ENCODE results near the gene IL13. TPM values are rescaled to one million over a fixed set of nuclear protein-coding genes. Genes with fewer than 3 reads are reported as not detected.

Gene IL13
- total RNA-seq, 1 donor from 2014 or later: not detected

DNA sequence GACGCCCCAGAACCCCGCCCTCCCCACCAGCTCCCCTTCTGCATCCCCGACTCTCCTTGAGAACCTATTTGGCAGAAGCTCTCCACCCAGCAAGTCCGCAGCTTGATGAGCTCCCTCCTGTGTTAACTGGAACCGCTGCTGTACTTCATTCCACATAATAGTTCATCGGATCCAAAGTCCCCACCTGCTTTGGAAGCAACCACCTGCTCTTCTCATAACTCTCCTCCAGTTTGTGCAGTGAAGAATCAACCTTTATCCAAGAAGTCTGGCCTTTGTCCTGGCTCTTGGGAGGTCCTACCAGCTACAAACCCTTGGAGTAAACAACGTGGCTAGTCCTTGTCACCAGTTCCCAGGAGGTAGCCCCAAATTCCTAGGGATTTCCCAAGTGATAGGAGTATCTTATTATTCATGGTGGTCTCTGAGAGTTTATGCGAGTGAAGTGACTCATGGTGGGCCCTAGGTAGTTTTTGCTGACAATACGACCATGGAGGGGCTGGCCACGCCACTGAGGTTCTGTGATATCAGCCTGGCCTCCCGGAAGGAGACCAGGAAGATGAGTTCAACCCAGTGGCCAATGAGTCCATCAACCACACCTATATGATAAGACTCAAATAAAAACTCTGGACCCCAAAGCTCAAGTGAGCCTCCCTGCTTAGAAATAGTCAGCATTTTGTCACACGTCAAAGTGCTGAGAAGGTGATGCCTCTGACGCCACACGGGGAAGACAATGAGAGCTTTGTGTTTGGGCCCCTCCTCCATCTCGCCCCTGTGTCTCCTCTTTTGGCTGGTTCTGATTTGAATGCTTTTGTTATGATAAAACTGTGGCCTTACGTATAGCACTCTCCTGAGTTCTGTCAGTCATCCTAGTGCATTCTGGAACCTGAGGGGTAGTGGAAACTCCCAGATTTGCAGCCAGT is 12.3 kb downstream of the IL13 start:
- no peaks in the 10 kb centered on the region for H3K4me1 ChIP-seq (ENCODE audit: control insufficient read depth in 3 of 3, insufficient read depth in 3 of 3, low read length in 3 of 3)
- no peak overlapping the region for H3K9ac ChIP-seq (ENCODE audit: low read depth in 1 of 3, low read length in 3 of 3)
- no peaks in the 10 kb centered on the region for H3K9me3 ChIP-seq (ENCODE audit: control insufficient read depth in 3 of 3, low read length in 3 of 3)
- no peak overlapping the region for H3K4me3 ChIP-seq (ENCODE audit: low read length in 3 of 3)
- no peak overlapping the region for H3K27ac ChIP-seq (ENCODE audit: low read depth, low read length)
- H3K27me3 ChIP-seq (ENCODE audit: control insufficient read depth in 3 of 3, insufficient read depth in 3 of 3, low read length in 3 of 3): peaks cover 0 to 18% (median 8%) of the 10 kb centered on the region in 3 donors
- no peaks in the 10 kb centered on the region for H3K36me3 ChIP-seq (ENCODE audit: control insufficient read depth in 3 of 3, insufficient read depth in 3 of 3, low read length in 3 of 3)

DNA sequence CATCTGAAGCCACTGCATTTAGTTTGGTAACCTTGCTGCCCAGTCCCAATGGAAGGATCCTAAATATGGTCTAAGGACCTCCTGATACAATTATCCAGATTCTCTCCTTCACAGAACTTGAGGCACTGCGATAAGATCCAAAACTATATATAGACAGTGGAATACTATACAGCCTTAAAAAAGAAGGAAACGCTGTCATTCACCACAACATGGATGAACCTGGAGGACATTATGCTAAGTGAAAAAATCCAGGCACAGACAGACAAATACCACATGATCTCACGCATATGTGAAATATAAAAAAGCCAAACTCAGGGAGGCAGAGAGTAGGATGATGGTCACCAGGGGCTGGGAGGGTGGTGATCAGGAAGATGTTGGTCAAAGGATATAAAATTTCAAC is 13.0 kb downstream of the IL13 start:
- Histone ChIP-seq H3K36me3 (ENCODE audit: control insufficient read depth in 3 of 3, insufficient read depth in 3 of 3, low read length in 3 of 3) (no peaks in the 10 kb centered on the region), H3K27me3 (ENCODE audit: control insufficient read depth in 3 of 3, insufficient read depth in 3 of 3, low read length in 3 of 3) (peaks cover 0 to 18% (median 8%) of the 10 kb centered on the region in 3 donors), H3K4me3 (ENCODE audit: low read length in 3 of 3) (no peak overlapping the region), H3K4me1 (ENCODE audit: control insufficient read depth in 3 of 3, insufficient read depth in 3 of 3, low read length in 3 of 3) (no peaks in the 10 kb centered on the region), H3K9me3 (ENCODE audit: control insufficient read depth in 3 of 3, low read length in 3 of 3) (no peaks in the 10 kb centered on the region), H3K9ac (ENCODE audit: low read depth in 1 of 3, low read length in 3 of 3) (no peak overlapping the region), H3K27ac (ENCODE audit: low read depth, low read length) (no peak overlapping the region)

DNA sequence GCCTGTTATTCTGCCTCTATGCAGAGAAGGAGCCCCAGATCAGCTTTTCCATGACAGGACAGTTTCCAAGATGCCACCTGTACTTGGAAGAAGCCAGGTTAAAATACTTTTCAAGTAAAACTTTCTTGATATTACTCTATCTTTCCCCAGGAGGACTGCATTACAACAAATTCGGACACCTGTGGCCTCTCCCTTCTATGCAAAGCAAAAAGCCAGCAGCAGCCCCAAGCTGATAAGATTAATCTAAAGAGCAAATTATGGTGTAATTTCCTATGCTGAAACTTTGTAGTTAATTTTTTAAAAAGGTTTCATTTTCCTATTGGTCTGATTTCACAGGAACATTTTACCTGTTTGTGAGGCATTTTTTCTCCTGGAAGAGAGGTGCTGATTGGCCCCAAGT is 15.5 kb downstream of the IL13 start:
- no peak overlapping the region for H3K4me3 ChIP-seq (ENCODE audit: low read length in 3 of 3)
- no peak overlapping the region for H3K9ac ChIP-seq (ENCODE audit: low read depth in 1 of 3, low read length in 3 of 3)
- H3K4me1 ChIP-seq (ENCODE audit: control insufficient read depth in 3 of 3, insufficient read depth in 3 of 3, low read length in 3 of 3): no peaks in the 10 kb centered on the region

DNA sequence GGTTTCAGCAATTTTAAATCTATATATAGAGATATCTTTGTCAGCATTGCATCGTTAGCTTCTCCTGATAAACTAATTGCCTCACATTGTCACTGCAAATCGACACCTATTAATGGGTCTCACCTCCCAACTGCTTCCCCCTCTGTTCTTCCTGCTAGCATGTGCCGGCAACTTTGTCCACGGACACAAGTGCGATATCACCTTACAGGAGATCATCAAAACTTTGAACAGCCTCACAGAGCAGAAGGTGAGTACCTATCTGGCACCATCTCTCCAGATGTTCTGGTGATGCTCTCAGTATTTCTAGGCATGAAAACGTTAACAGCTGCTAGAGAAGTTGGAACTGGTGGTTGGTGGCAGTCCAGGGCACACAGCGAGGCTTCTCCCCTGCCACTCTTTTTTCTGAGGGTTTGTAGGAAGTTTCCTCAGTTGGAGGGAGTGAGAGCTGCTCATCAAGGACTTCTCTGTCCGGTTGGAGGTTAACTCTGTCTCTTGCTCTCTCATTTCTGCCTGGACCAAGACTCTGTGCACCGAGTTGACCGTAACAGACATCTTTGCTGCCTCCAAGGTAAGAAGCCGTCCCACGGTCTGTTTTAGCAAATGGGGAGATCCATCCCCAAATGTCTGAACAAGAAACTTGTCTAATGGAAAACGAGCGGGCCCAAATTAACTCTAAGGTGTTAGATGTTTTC is 16.1 kb downstream of the IL13 start, which contains the start of gene IL4:
Gene IL4, plus strand, starts transcription at position 51 of the 692 bp plus-strand sequence. Its CDS starts 62 bp downstream, at position 113.
- H3K4me3 ChIP-seq (ENCODE audit: low read length in 3 of 3): no peak within 1 kb of the TSS
- no peak within 1 kb of the TSS for H3K27ac ChIP-seq (ENCODE audit: low read depth, low read length)
- no peak within 1 kb of the TSS for H3K9ac ChIP-seq (ENCODE audit: low read depth in 1 of 3, low read length in 3 of 3)
- no peaks in the 10 kb centered on the region for H3K4me1 ChIP-seq (ENCODE audit: control insufficient read depth in 3 of 3, insufficient read depth in 3 of 3, low read length in 3 of 3)
- peaks cover 0 to 4% (median 3%) of the 10 kb centered on the region in 3 donors for H3K27me3 ChIP-seq (ENCODE audit: control insufficient read depth in 3 of 3, insufficient read depth in 3 of 3, low read length in 3 of 3)
- H3K36me3 ChIP-seq (ENCODE audit: control insufficient read depth in 3 of 3, insufficient read depth in 3 of 3, low read length in 3 of 3): no peaks in the 10 kb centered on the region
- H3K9me3 ChIP-seq (ENCODE audit: control insufficient read depth in 3 of 3, low read length in 3 of 3): no peaks in the 10 kb centered on the region

More for the DNA sequence above, 15.5 kb downstream of the IL13 start:
- Histone ChIP-seq H3K36me3 (ENCODE audit: control insufficient read depth in 3 of 3, insufficient read depth in 3 of 3, low read length in 3 of 3) (no peaks in the 10 kb centered on the region), H3K27ac (ENCODE audit: low read depth, low read length) (no peak overlapping the region), H3K9me3 (ENCODE audit: control insufficient read depth in 3 of 3, low read length in 3 of 3) (no peaks in the 10 kb centered on the region), H3K27me3 (ENCODE audit: control insufficient read depth in 3 of 3, insufficient read depth in 3 of 3, low read length in 3 of 3) (peaks cover 0 to 3% (median under 1%) of the 10 kb centered on the region in 3 donors)

DNA sequence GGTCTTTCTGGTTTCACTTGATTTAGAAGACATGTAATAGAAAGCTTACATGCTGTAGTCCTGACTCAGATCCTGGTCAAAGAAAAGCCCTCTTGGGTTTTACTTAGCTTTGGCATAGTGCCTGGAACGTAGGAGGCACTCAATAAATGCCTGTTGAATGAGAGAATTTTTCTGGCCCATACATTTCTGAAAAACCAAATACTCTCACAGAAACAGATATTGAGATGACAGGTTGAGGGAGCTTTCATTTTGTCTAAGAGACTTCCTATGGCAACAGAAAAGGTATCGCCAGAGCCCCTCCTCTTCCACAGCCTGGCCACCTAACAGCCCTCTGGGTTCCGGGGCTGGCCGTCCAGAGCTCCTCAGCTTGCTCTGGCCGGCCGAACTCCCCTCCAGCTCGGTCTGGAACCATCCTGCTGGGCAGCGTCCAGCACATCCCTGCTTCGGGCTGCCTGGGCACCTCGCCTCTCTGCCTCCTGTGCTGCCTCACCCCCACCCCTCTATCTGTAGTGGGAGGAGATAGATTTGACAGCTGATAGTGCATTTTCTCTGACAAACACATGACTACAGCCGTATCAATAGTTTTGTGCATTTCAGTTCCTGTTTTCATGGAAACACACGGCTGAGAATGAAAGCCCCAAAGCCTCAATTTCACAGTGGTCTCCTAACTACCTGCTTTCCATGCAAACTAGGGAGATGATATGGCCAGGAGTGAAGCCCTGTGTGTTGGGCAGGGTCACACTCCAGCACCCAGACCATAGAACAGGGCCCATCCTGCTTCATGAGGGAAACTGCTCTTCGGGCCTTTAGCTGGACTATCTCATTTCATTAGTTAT is 16.9 kb downstream of the IL13 start:
- peaks cover 0 to 4% (median 0%) of the 10 kb centered on the region in 3 donors for H3K27me3 ChIP-seq (ENCODE audit: control insufficient read depth in 3 of 3, insufficient read depth in 3 of 3, low read length in 3 of 3)
- no peak overlapping the region for H3K4me3 ChIP-seq (ENCODE audit: low read length in 3 of 3)
- H3K9ac ChIP-seq (ENCODE audit: low read depth in 1 of 3, low read length in 3 of 3): no peak overlapping the region
- no peaks in the 10 kb centered on the region for H3K9me3 ChIP-seq (ENCODE audit: control insufficient read depth in 3 of 3, low read length in 3 of 3)
- H3K36me3 ChIP-seq (ENCODE audit: control insufficient read depth in 3 of 3, insufficient read depth in 3 of 3, low read length in 3 of 3): no peaks in the 10 kb centered on the region
- no peak overlapping the region for H3K27ac ChIP-seq (ENCODE audit: low read depth, low read length)
- H3K4me1 ChIP-seq (ENCODE audit: control insufficient read depth in 3 of 3, insufficient read depth in 3 of 3, low read length in 3 of 3): no peaks in the 10 kb centered on the region

DNA sequence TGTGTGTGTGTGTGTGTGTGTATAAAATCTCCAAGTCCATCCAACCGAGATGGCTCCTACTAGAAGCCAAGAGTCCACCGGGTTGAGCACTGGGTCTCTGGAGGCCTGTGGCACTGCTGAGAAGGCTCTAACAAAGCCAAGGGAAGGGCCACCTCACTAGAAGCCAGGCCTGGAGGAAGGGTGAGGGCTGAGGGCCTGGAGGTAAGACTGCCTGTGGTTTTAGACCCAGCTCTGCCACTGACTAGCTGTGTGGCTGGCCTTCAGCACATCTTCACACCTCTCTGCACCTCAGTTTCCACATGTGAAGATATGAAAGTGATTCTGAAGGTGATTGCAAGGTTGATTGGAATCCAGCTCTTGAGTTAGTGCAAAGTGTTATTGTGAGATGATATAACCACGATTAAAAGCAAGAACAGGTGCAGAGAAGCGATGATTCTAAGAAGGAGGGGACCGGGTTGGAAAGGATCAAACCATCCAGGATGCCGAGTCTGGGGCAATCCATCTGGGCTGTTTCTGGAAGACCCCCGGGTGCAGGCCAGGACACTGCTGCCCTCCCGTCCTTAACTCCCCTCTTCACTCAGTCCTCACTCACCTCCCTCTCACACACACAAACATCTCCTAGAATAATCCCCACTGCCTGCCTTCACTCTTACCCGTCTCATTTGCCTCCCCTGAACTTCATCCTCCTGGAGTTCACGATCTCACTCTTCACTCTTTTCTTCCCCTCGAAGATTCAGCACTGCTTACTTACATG is 18.1 kb downstream of the IL13 start:
- H3K9me3 ChIP-seq (ENCODE audit: control insufficient read depth in 3 of 3, low read length in 3 of 3): no peaks in the 10 kb centered on the region
- H3K9ac ChIP-seq (ENCODE audit: low read depth in 1 of 3, low read length in 3 of 3): no peak overlapping the region
- H3K27ac ChIP-seq (ENCODE audit: low read depth, low read length): no peak overlapping the region
- peaks cover 0 to 4% (median 0%) of the 10 kb centered on the region in 3 donors for H3K27me3 ChIP-seq (ENCODE audit: control insufficient read depth in 3 of 3, insufficient read depth in 3 of 3, low read length in 3 of 3)
- H3K36me3 ChIP-seq (ENCODE audit: control insufficient read depth in 3 of 3, insufficient read depth in 3 of 3, low read length in 3 of 3): no peaks in the 10 kb centered on the region
- no peaks in the 10 kb centered on the region for H3K4me1 ChIP-seq (ENCODE audit: control insufficient read depth in 3 of 3, insufficient read depth in 3 of 3, low read length in 3 of 3)
- no peak overlapping the region for H3K4me3 ChIP-seq (ENCODE audit: low read length in 3 of 3)

DNA sequence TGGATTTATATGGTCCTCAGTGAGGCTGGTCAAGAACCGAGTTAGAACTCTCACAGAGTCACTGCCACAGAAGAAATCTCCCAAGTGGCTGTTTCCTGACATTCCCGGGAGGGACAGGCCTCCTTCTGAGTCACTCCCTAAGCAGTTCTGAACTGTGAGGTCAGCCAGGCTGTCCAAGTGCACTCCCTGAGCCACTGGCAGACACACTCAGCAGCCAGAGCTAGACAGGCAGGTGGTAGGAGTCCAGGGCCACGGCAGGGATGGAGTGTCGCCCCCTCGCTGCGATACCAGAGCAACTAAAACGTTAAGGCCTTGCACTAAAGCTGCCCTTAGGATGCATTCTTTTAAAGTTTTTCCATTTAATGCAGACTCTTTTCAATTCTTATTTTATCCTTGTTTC is 19.2 kb downstream of the IL13 start:
- H3K4me3 ChIP-seq (ENCODE audit: low read length in 3 of 3): no peak overlapping the region

DNA sequence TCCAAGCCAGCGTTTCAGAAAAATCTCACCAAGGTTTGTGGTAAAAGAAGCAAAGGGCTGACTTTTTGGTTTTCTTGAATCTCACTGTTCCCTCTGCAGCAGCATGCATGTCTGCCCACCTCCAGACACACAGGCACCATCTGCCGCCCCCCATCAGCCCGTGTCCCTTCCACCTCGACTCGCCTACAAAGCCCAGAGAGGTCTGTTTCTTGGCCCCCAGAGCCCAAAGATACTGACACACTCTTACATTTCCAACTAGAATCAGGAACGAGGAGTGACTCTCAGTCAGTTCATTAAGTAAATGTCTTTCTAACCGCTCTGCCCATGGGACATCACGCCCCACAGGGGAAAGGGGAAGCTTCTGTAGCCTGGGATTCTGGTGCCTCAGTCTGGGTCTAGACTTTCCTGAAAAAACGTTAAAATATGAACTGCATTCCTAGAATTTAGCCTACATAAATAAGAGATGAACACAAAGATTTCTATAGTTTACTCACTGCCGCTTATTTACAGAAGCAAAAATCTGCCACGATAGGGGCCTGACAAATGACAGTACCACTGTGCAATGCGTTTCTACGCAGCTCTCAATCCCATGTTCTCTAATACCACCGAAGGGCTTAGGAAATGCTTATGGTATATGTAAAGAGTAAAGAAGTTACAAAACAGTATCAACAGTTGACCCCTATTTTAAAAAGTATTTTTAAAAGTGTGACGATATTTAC is 19.9 kb downstream of the IL13 start:
- H3K4me3 ChIP-seq (ENCODE audit: low read length in 3 of 3): no peak overlapping the region
- no peaks in the 10 kb centered on the region for H3K9me3 ChIP-seq (ENCODE audit: control insufficient read depth in 3 of 3, low read length in 3 of 3)
- no peak overlapping the region for H3K27ac ChIP-seq (ENCODE audit: low read depth, low read length)
- H3K36me3 ChIP-seq (ENCODE audit: control insufficient read depth in 3 of 3, insufficient read depth in 3 of 3, low read length in 3 of 3): no peaks in the 10 kb centered on the region
- peaks cover 0 to 4% (median 0%) of the 10 kb centered on the region in 3 donors for H3K27me3 ChIP-seq (ENCODE audit: control insufficient read depth in 3 of 3, insufficient read depth in 3 of 3, low read length in 3 of 3)
- H3K9ac ChIP-seq (ENCODE audit: low read depth in 1 of 3, low read length in 3 of 3): no peak overlapping the region
- no peaks in the 10 kb centered on the region for H3K4me1 ChIP-seq (ENCODE audit: control insufficient read depth in 3 of 3, insufficient read depth in 3 of 3, low read length in 3 of 3)

More for the DNA sequence above, 19.2 kb downstream of the IL13 start:
- Histone ChIP-seq H3K27me3 (ENCODE audit: control insufficient read depth in 3 of 3, insufficient read depth in 3 of 3, low read length in 3 of 3) (peaks cover 0 to 4% (median 0%) of the 10 kb centered on the region in 3 donors), H3K36me3 (ENCODE audit: control insufficient read depth in 3 of 3, insufficient read depth in 3 of 3, low read length in 3 of 3) (no peaks in the 10 kb centered on the region), H3K4me1 (ENCODE audit: control insufficient read depth in 3 of 3, insufficient read depth in 3 of 3, low read length in 3 of 3) (no peaks in the 10 kb centered on the region), H3K9me3 (ENCODE audit: control insufficient read depth in 3 of 3, low read length in 3 of 3) (no peaks in the 10 kb centered on the region), H3K27ac (ENCODE audit: low read depth, low read length) (no peak overlapping the region), H3K9ac (ENCODE audit: low read depth in 1 of 3, low read length in 3 of 3) (no peak overlapping the region)

DNA sequence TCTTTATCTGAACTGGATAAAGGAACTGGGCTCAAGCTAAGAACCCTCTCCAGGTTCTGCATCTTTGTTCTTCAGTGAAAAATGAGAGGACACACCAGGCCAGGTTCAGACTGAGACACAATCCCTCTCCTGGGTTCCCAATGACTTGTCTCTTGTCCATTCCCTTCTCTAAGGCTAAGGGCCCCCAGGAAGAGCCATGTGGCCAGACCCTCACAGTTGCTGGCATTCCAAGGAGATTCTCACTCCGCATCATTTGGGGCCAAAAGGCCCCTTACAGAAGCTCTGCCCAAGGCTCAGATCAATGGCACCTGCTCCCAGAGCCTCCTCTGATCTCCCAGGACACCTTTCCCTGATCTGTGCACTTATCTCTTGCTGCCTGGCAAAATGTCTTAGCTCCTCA is 20.8 kb downstream of the IL13 start:
- Histone ChIP-seq H3K9ac (ENCODE audit: low read depth in 1 of 3, low read length in 3 of 3) (no peak overlapping the region), H3K4me1 (ENCODE audit: control insufficient read depth in 3 of 3, insufficient read depth in 3 of 3, low read length in 3 of 3) (no peaks in the 10 kb centered on the region), H3K27ac (ENCODE audit: low read depth, low read length) (no peak overlapping the region), H3K9me3 (ENCODE audit: control insufficient read depth in 3 of 3, low read length in 3 of 3) (no peaks in the 10 kb centered on the region), H3K36me3 (ENCODE audit: control insufficient read depth in 3 of 3, insufficient read depth in 3 of 3, low read length in 3 of 3) (no peaks in the 10 kb centered on the region), H3K4me3 (ENCODE audit: low read length in 3 of 3) (no peak overlapping the region), H3K27me3 (ENCODE audit: control insufficient read depth in 3 of 3, insufficient read depth in 3 of 3, low read length in 3 of 3) (peaks cover 0 to 4% (median 0%) of the 10 kb centered on the region in 3 donors)
